Measurements from ENCODE around the gene FBXL16.
A peak's percentile ranks its signal among the peaks of the same experiment; 100 is the strongest.
"Not testable (repeated sequence)": the region's sequence is repeated elsewhere in the genome, so short reads cannot be mapped to it uniquely, and the experiment has no call there.

The FBXL16 gene

GRCh38 chr16:745739-746138, 40.1 kb upstream of the FBXL16 start:
- Histone ChIP-seq H3K36me3 (no peaks in the 10 kb centered on the region), H3K4me1 (peaks cover 17% of the 10 kb centered on the region), H3K4me2 (no peak overlapping the region), H3K4me3 (no peak overlapping the region), H3K9ac (no peak overlapping the region), H3K27me3 (no peaks in the 10 kb centered on the region), H3K9me3 (no peaks in the 10 kb centered on the region), H3K27ac (no peak overlapping the region), H4K20me1 (no peaks in the 10 kb centered on the region)
- no peak for TF ChIP-seq Cebpa-rat (IDR thresholded peaks at IDR 0.05)

- Histone ChIP-seq H3K27me3 (no peaks in the 10 kb centered on the region), H3K4me1 (peaks cover 30% of the 10 kb centered on the region), H3K9me3 (no peaks in the 10 kb centered on the region), H3K9ac (no peak overlapping the region), H3K36me3 (no peaks in the 10 kb centered on the region), H4K20me1 (no peaks in the 10 kb centered on the region), H3K27ac (no peak overlapping the region), H3K4me3 (no peak overlapping the region), H3K4me2 (no peak overlapping the region)
- no peak for TF ChIP-seq Cebpa-rat (IDR thresholded peaks at IDR 0.05)
These were observed 38.3 kb upstream of the FBXL16 start for GRCh38 chr16:743794-744500.

- H3K36me3 ChIP-seq, H4K20me1 ChIP-seq, H3K27ac ChIP-seq, H3K4me3 ChIP-seq, H3K9me3 ChIP-seq, H3K27me3 ChIP-seq, H3K4me2 ChIP-seq, H3K9ac ChIP-seq: not testable (repeated sequence)
- H3K4me1 ChIP-seq, result peaks cover 41% of the 10 kb centered on the region
These were observed 37.3 kb upstream of the FBXL16 start for GRCh38 chr16:742894-743293.

- Histone ChIP-seq H4K20me1 (no peaks in the 10 kb centered on the region), H3K27me3 (no peaks in the 10 kb centered on the region), H3K4me2 (peak overlapping the region; percentile 35), H3K36me3 (peaks cover under 1% of the 10 kb centered on the region), H3K9me3 (no peaks in the 10 kb centered on the region), H3K4me3 (no peak overlapping the region), H3K27ac (no peak overlapping the region), H3K4me1 (peaks cover 49% of the 10 kb centered on the region), H3K9ac (no peak overlapping the region)
- no peak for TF ChIP-seq Cebpa-rat (IDR thresholded peaks at IDR 0.05)
These were observed 36.5 kb upstream of the FBXL16 start for GRCh38 chr16:741986-742629.

- no peak for TF ChIP-seq Cebpa-rat (IDR thresholded peaks at IDR 0.05)
- H3K4me1 ChIP-seq, result peaks cover 60% of the 10 kb centered on the region
These were observed 35.3 kb upstream of the FBXL16 start, which contains the start of gene CIAO3 for GRCh38 chr16:740764-741505. Gene CIAO3 (minus strand): TSS chr16:740997. CDS start chr16:740985, 12 bp downstream.

GRCh38 chr16:740459-740763, 34.8 kb upstream of the FBXL16 start:
- no peaks in the 10 kb centered on the region for H3K27me3 ChIP-seq
- H4K20me1 ChIP-seq, result peaks cover 8% of the 10 kb centered on the region; the same call in 1 of the 2 replicates
- H3K4me3 ChIP-seq, result peak overlapping the region; percentile 81
- H3K27ac ChIP-seq, result peak overlapping the region; percentile 89
- H3K4me1 ChIP-seq, result peaks cover 63% of the 10 kb centered on the region
- no peak for TF ChIP-seq Cebpa-rat (IDR thresholded peaks at IDR 0.05)
- no peaks in the 10 kb centered on the region for H3K9me3 ChIP-seq
- H3K9ac ChIP-seq, result peak overlapping the region; percentile 87
- H3K36me3 ChIP-seq, result peaks cover 18% of the 10 kb centered on the region
- peak overlapping the region; percentile 99 for H3K4me2 ChIP-seq

More at GRCh38 chr16:740764-741505, 35.3 kb upstream of the FBXL16 start, which contains the start of gene CIAO3:
- H3K27ac ChIP-seq, result peak within 1 kb of the TSS; percentile 89
- H3K27me3 ChIP-seq, result no peaks in the 10 kb centered on the region
- H3K4me3 ChIP-seq, result peak within 1 kb of the TSS; percentile 81
- peaks cover 2% of the 10 kb centered on the region; the same call in 1 of the 2 replicates for H4K20me1 ChIP-seq
- peak within 1 kb of the TSS; percentile 99 for H3K4me2 ChIP-seq
- peaks cover 13% of the 10 kb centered on the region for H3K36me3 ChIP-seq
- peak within 1 kb of the TSS; percentile 87 for H3K9ac ChIP-seq
- no peaks in the 10 kb centered on the region for H3K9me3 ChIP-seq

GRCh38 chr16:739560-740458, 34.2 kb upstream of the FBXL16 start:
- H3K4me3 ChIP-seq, result peak overlapping the region; percentile 81
- peak overlapping the region; percentile 89 for H3K27ac ChIP-seq
- H3K4me2 ChIP-seq, result peak overlapping the region; percentile 99
- no peaks in the 10 kb centered on the region for H3K9me3 ChIP-seq
- H4K20me1 ChIP-seq, result peaks cover 14% of the 10 kb centered on the region
- no peaks in the 10 kb centered on the region for H3K27me3 ChIP-seq
- TF ChIP-seq Cebpa-rat (IDR thresholded peaks at IDR 0.05), result no peak
- H3K9ac ChIP-seq, result peak overlapping the region; percentile 87
- H3K36me3 ChIP-seq, result peaks cover 24% of the 10 kb centered on the region
- peaks cover 68% of the 10 kb centered on the region for H3K4me1 ChIP-seq

GRCh38 chr16:736936-737481, 31.4 kb upstream of the FBXL16 start:
- Histone ChIP-seq H3K9ac (peak overlapping the region; percentile 87), H3K27me3 (no peaks in the 10 kb centered on the region), H3K9me3 (no peaks in the 10 kb centered on the region), H3K4me2 (peak overlapping the region; percentile 99), H4K20me1 (peaks cover 40% of the 10 kb centered on the region), H3K27ac (peak overlapping the region; percentile 89), H3K4me1 (peaks cover 90% of the 10 kb centered on the region), H3K36me3 (peaks cover 52% of the 10 kb centered on the region), H3K4me3 (peak overlapping the region; percentile 67)
- TF ChIP-seq Cebpa-rat (IDR thresholded peaks at IDR 0.05), result no peak; the same call in 1 of the 2 replicates

GRCh38 chr16:735982-736453, 30.4 kb upstream of the FBXL16 start:
- Histone ChIP-seq H3K27ac (peak overlapping the region; percentile 89), H3K36me3 (peaks cover 62% of the 10 kb centered on the region), H4K20me1 (peaks cover 50% of the 10 kb centered on the region), H3K9ac (peak overlapping the region; percentile 87), H3K4me1 (peaks cover 93% of the 10 kb centered on the region), H3K4me3 (peak overlapping the region; percentile 67), H3K9me3 (no peaks in the 10 kb centered on the region), H3K27me3 (no peaks in the 10 kb centered on the region), H3K4me2 (peak overlapping the region; percentile 99)
- TF ChIP-seq Cebpa-rat (IDR thresholded peaks at IDR 0.05), result no peak

All from BLaER1 (cell line).